GM12891 (cell line): ENCODE data around the gene FCN1.
A peak's percentile ranks its signal among the peaks of the same experiment; 100 is the strongest.

ENCODE experiments used
- POLR2A ChIP-seq: IDR thresholded peaks from 2 replicates; pipeline ENCODE4 v1.6.1; 2011; ENCODE audit warnings: low read depth, low read length, control low read depth
- POLR2AphosphoS5 ChIP-seq: IDR thresholded peaks from 2 replicates; pipeline ENCODE4 v1.6.1; 2011; ENCODE audit warnings: low read depth, low read length, control low read depth
- POU2F2 ChIP-seq: IDR thresholded peaks from 2 replicates; pipeline ENCODE4 v1.6.1; 2011; ENCODE audit warnings: low read depth, mild to moderate bottlenecking, control low read depth, low read length, moderate library complexity
- SPI1 ChIP-seq: IDR thresholded peaks from 2 replicates; pipeline ENCODE4 v1.6.1; 2011; ENCODE audit warnings: low read depth, low read length, control low read depth
- TAF1 ChIP-seq: IDR thresholded peaks from 2 replicates; pipeline ENCODE4 v1.6.1; 2011; ENCODE audit warnings: low read depth, low read length, control low read depth

DNA sequence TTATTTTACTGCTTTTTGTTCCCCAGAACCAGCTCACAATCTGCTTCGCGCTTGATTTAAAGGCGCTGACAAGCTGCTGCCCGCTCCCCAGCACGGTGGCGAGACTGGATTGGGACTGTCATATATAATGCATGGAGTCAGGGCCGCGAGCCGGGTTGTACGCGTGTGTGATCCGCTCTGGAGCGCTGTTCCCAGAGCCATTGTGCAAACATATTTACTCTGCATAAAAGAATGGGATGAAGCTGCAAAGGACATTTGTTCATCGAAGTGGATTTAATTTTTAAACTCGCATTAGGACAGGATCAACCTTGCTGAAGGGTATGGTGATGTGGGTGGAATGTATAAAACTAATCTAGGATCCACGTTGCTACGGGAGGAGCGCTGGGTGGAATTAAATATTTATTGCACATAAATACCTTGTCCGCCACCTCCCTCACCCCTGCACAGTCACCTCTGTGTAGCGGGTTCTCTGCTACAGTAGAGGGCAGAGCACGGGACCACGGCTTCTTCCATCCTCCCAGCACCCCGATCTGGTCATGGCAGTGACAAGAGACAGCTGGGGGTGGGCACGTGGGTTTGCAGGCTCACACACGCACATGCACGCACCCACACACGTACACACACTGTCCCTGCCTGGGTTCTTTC lies 18.1 kb upstream of the FCN1 start:
- TF ChIP-seq POLR2AphosphoS5 (no peak), POLR2A (no peak), POU2F2 (peak; percentile 52; the same call in 1 of the 2 replicates), TAF1 (no peak), SPI1 (no peak)
